Lung (tissue), 12 donors: ENCODE measurements around the gene TMEM17. TPM values are rescaled to one million over a fixed set of nuclear protein-coding genes. Genes with fewer than 3 reads are reported as not detected.

Experiments used
- ATAC-seq: fragments of 200-7000 bp; cut with Tn5 transposase; one replicate; pipeline ENCODE4 v1.9.1; 2020; ENCODE audit warnings: moderate number of reproducible peaks; ENCODE audit not compliant: insufficient read depth, low FRiP score
- DNase-seq, 3 donors: peaks; one replicate each; pipeline ENCODE4 v3.0.0-alpha.2; 2013 to 2017
- H3K27ac ChIP-seq, 2 donors: one replicate each; pipeline ENCODE4 v1.5.1; 2013; ENCODE audit warnings: mild to moderate bottlenecking in 2 of 2, moderate library complexity in 2 of 2, control low read depth in 1 of 2, inconsistent platforms in 1 of 2, low read depth in 1 of 2, low read length in 1 of 2
- H3K27me3 ChIP-seq, 3 donors: one replicate each; pipeline ENCODE4 v1.5.1; 2013; ENCODE audit warnings: low read length in 2 of 3; ENCODE audit not compliant: control insufficient read depth in 3 of 3, insufficient read depth in 3 of 3
- H3K36me3 ChIP-seq, 4 donors: one replicate each; pipeline ENCODE4 v1.5.1; 2013; ENCODE audit warnings: low read length in 4 of 4, mild to moderate bottlenecking in 1 of 4, moderate library complexity in 1 of 4; ENCODE audit not compliant: control insufficient read depth in 4 of 4, insufficient read depth in 4 of 4
- H3K4me1 ChIP-seq, 5 donors: one replicate each; pipeline ENCODE4 v1.5.1; 2013; ENCODE audit warnings: low read length in 5 of 5, mild to moderate bottlenecking in 2 of 5, moderate library complexity in 1 of 5; ENCODE audit not compliant: control insufficient read depth in 5 of 5, insufficient read depth in 5 of 5
- H3K4me3 ChIP-seq: one replicate; pipeline ENCODE4 v1.5.1; 2013; ENCODE audit warnings: mild to moderate bottlenecking, control low read depth, moderate library complexity
- H3K9ac ChIP-seq, 2 donors: one replicate each; pipeline ENCODE4 v1.5.1; 2013; ENCODE audit warnings: low read length in 2 of 2, control low read depth in 1 of 2; ENCODE audit not compliant: insufficient read depth in 1 of 2
- H3K9me3 ChIP-seq, 4 donors: one replicate each; pipeline ENCODE4 v1.5.1; 2013; ENCODE audit warnings: low read length in 3 of 4, mild to moderate bottlenecking in 1 of 4, moderate library complexity in 1 of 4; ENCODE audit not compliant: control insufficient read depth in 4 of 4, insufficient read depth in 3 of 4
- CTCF ChIP-seq: IDR thresholded peaks from 2 replicates; pipeline ENCODE4 v1.5.1; 2012; ENCODE audit warnings: mild to moderate bottlenecking; ENCODE audit errors: control extremely low read depth, extremely low read depth
- WGBS, 2 donors: extraction: QIAGEN DNeasy Blood & Tissue Kit; methylation state at CpG; one replicate each; pipeline ENCODE4 v1.1.7; 2013; 5-methylcytosine and 5-hydroxymethylcytosine counted together
- polyA plus RNA-seq, 2 donors: library from polyadenylated mRNA; stranded (reverse); fragments of 200-250 nt; gene quantifications; one replicate each; pipeline ENCODE4 v1.2.1, GENCODE V29; 2013
- total RNA-seq, 2 donors: library from RNA; depleted of rRNA in 1 of 2; stranded (reverse); fragments of >200 nt in 1 of 2; gene quantifications; one replicate each; pipeline ENCODE4 v1.2.1, GENCODE V29; 2014 to 2021
- donor health status: control.
- donor health status: control.
- donor health status: Bipolar disorder and iron deficiency.
- donor health status: healthy.
- donor health status: DM: yes; HTN: yes; CAD: no.

The TMEM17 gene
- total and polyA plus RNA-seq, 4 donors = 1.6 to 3.9 (median 2.7) TPM

- H3K36me3 ChIP-seq = no peaks in the 10 kb centered on the region
- WGBS, 2 donors = 79 to 90% methylated on average over 4 of the region's 4 CpGs
- H3K9ac ChIP-seq = no peak overlapping the region
- ATAC-seq (no peak), DNase-seq (no peak)
- peaks cover 0 to 7% (median 4%) of the 10 kb centered on the region in 5 donors for H3K4me1 ChIP-seq
- no peak overlapping the region for H3K4me3 ChIP-seq
- H3K9me3 ChIP-seq = no peaks in the 10 kb centered on the region
- H3K27ac ChIP-seq = no peak overlapping the region
- TF ChIP-seq CTCF = no peak
- H3K27me3 ChIP-seq = no peaks in the 10 kb centered on the region
Observed at GRCh38 chr2:62465039-62465740, 40.8 kb downstream of the TMEM17 start.

GRCh38 chr2:62464221-62465007, 41.6 kb downstream of the TMEM17 start:
- Histone ChIP-seq H3K36me3 (no peaks in the 10 kb centered on the region), H3K27me3 (no peaks in the 10 kb centered on the region), H3K9ac (no peak overlapping the region), H3K4me1 (peaks cover 0 to 7% (median 4%) of the 10 kb centered on the region in 5 donors), H3K9me3 (no peaks in the 10 kb centered on the region), H3K4me3 (no peak overlapping the region), H3K27ac (no peak overlapping the region)
- DNase-seq (no peak), ATAC-seq (no peak)
- no peak for TF ChIP-seq CTCF
- WGBS, 2 donors = 81 to 94% methylated on average over 14 of the region's 14 CpGs

DNA sequence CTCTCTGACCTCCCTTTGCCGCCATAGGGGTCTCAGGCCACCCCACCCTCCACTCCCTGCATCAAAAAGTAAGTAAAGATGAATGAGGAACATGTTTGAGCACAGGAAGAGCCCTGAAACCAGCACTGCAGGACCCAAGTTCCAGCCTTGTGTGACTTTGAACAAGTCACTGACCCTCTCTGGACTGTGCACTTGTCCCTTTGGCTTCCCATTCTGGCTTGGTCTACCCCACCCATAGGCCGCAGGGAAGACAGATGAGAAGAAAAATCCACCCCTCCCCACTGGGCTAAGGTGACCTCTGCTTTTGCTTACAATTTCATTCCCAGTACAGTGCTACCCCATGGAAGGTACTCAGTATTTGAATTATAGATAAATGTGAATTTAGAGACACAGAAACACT, 43.8 kb downstream of the TMEM17 start:
- H3K9me3 ChIP-seq = no peaks in the 10 kb centered on the region
- TF ChIP-seq CTCF = no peak
- ATAC-seq (no peak), DNase-seq (no peak)
- no peaks in the 10 kb centered on the region for H3K27me3 ChIP-seq
- no peak overlapping the region for H3K9ac ChIP-seq
- WGBS, 2 donors = 94 to 100% methylated on average over 2 of the region's 2 CpGs
- peaks cover 0 to 20% (median 9%) of the 10 kb centered on the region in 5 donors for H3K4me1 ChIP-seq
- H3K4me3 ChIP-seq = no peak overlapping the region
- no peak overlapping the region for H3K27ac ChIP-seq
- no peaks in the 10 kb centered on the region for H3K36me3 ChIP-seq
